ENCODE data around the gene DENND4B.
"Not testable (repeated sequence)": the region's sequence is repeated elsewhere in the genome, so short reads cannot be mapped to it uniquely, and the experiment has no call there.

The DENND4B gene

DNA sequence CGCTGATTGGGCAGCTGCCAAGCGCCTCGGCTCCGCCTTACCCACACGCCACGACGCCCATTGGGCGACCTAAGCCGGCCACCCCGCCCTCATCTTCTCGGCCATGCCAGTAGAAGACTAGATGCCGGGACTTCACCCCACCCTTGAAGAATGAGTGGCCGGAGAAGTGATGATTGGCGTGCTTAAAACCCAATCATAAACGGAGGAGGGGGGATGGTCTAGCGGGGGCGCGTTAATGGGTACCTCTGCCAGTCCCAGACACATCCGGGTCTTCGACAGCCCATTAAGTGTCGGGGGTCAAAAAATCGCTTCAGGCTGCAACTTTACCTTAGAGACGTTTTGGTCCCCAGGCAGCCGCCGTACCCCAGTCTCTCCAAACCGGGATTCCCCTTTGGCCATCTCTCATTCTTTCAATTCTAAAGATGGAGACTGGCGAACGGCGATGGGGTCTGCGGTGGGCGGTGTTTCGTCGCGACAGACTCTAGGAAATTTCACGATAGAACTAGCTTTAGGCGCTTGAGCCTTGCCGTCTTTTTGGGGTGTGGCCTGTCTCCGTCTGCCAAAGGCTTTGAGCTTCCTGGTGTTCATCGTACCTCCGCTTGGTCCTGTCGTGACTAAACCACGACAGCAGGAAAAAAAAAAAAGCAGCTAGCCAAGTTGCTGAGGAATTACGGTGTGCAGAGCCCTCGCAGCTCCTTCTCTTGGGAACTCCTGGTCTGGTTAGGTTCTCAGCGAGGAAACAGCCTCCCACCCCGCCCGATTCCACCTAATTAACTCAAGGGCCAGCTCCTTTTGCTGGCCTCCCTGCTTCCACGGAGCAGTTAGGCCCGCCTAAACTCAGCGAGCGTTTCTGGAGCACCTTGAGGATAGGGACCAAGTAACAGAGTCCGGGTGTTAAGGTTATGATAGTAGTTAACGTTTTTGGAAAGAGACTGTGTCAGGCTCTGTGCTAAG is 23.3 kb downstream of the DENND4B start, which contains the start of gene GATAD2B:
TSS of gene GATAD2B (minus strand) at position 1 of the 954 bp plus-strand sequence. CDS start 94,625 bp downstream, outside the sequence.
- DNase-seq: peak; percentile 100

DNA sequence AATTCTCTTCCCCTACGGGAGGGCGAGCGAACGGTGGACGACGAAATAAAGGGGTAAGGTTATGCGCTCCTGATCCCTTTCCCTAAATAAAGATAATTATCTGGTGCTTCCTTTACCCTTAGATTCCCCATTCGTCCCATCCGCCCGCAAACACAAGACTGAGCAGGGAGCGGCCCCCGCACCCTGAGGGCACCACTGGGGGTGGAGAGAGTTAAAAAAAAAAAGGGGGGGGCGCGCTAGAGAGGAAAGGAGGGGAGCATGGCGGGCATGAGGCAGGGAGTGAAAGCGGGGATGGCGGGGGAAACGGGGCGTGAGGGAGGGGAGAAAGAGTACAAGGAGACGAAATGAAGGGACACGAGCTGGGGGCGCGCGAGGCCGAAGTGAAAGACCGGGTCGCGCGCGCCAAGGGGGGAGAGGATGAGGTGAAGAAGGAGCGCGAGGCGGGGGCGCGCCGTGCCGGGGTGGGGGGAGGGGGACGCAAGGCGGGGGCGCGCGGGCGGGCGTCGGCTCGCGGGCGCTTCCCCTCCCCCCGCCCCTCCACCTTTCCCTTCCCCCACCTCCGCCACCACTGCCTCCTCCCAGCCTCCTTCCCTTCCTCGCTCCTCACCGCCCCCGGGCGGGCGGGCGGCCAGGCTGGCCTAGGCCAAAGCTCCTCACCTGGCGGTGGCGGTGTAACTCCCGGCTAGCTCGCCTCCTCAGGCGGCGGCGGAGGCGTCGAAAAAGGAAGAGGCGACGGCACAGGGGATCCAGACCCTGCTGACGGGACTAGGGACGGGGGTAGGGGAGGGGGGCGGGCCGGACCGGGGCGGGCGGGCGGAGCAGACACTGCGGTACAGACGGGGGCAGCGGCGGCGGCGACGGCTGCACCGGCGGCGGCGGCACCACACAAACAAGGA is 24.2 kb downstream of the DENND4B start:
- peak; percentile 45 for DNase-seq

DNA sequence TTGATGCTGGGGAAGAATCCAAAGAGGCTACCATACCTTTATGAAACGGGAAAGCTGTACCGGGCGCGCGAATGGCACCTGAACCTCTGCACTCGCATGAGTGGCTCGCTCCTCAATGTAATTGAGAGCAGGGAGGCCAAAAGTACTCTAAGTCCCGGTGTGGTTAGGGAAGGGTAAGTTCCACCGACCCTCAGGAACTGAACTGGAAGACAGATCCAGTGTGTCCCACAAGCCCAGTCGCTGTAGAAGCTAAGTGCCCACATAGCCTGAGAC is 24.8 kb downstream of the DENND4B start:
- peak; percentile 5 for DNase-seq

DNA sequence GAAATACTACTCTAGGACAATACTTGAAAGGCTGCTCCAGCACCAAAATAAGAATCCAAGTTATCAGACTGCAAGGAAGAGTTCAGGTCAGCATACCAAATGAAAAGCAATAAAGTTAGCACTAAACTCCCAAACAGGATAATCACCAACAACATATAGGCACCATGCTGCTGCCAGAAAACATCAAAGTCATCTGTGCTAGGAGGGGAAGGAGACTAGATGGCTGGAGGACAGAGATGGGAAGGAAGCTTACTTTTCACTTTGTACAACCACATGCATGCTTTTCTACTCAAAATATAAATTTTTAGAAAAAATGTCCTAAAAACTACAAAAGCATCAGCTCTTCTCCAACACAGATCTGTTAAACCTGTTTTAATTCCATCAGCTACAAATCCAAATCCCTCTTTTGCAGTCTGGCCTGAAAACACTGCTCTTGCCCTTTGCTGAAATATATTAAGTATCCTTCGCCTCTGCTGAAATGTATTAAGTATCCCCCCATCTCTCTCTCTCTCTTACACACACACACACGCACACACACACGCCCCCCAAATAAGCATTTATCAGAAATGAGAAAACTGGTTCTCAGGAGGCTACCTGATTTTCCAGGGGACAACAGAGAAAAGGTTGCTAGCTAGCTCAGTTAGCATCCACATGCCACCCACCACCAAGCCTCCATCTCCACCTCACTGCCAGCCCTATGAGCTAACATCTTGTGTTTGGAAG is 25.3 kb downstream of the DENND4B start:
- no peak for DNase-seq

DNA sequence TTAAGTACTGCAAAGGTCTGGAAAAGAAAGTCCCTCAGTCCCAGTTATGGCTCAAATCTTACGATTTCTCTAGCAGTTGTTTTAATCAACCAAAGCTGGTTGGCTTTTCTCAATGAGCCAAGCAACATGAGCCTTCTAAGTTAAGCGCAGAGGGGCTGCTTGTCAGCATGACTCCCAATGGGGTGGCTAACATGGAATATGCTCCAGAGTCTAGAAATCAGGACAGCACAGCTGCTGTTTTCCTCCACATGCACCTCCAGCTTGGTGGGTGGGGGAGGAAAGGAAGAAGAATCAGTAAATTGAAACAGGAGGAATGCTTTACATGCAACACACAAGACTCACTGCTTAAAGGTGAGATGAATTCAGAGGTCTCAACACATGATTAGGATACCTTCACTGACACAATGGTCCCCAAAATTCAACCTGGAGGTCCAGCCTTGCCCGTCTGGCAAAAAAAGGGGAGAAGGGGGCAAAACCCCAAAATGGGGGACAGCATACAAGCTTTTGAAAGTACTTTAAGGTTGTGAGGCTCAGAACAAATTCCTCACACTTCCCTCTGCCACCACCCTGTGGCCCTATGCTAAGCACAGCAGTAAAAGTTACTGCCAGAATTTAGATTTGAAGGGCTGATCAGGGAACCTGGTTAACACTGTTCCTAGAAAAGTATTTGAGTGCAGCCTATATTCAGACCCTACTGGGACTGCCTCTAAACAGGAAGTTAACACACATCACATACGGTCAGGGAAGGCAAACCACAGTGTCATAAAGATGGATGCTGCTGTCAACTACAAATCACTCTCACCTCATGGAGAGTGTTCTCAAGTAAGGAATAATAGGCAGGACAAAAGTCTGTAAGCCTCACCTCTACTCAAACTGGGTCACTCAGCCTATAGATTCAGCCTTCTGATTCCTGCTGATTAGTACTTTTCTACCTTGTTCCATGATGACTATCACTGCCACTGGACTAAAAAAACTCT is 26.4 kb downstream of the DENND4B start:
- DNase-seq: no peak

DNA sequence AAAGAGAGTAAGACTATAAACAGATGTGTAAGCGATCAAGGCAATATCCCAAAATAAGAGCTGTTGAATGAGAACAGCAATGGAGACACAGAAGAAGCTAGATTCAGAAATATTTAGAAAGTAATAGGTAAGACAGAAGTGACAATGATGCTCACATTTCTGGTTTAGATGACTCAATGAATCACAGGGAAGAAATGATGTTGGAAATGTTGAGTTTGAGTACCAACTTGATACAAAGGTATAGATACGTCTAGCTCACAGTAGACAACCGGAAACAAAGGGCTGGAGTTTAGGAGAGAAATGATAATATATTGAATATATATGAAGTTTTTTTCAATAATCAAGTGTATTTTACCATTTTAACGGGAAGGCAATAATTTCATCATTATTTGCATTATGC is 30.2 kb downstream of the DENND4B start:
- no peak for DNase-seq

DNA sequence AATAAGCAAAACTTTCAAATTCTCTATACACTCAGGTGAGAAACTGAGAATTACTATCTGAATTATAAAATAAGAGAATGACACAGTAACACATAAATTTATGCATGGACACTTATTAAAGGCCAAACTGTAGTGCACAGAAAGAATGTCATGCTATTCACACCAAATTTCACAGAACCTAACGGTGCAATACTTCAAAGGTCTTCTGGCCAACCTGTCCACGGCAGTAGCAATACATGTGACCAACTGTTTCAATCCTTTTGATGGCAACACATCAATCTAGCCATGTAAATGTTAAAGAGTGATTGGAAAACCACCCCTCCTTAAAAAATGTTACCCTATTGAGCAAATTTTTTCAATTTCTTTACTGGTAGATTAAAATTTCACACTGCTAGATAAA is 34.2 kb downstream of the DENND4B start:
- DNase-seq: no peak

DNA sequence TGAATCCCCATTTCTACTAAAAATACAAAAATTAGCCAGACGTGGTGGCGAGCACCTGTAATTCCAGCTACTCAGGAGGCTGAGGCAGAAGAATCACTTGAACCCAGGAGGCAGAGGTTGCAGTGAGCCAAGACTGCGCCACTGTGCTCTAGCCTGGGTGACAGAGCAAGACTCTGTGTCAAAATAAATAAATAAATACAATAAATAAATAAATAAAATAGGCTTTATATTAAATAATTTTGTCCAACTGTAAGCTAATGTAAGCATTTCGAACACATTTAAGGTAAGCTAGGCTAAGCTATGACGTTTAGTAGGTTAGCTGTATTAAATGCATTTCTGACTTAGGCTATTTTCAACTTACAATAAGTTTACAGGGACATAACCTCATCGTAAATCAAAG is 36.0 kb downstream of the DENND4B start:
- not testable (repeated sequence) for DNase-seq

DNA sequence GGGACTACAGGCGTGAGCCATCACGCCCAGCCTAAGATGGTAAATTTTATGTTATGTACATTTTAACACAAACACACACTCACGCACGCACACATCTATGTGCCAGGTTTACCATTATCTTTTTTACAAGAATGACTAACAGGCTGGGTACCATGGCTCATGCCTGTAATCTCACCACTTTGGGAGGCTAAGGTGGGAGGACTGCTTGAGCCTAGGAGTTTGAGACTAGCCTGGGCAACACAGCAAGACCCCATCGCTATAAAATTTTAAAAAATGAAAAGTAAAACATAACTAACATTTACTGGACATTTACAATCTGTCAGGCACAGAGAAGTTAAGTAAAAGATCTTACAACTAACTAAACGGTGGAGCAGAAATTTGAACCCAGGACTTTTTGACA is 38.4 kb downstream of the DENND4B start:
- DNase-seq: no peak

DNA sequence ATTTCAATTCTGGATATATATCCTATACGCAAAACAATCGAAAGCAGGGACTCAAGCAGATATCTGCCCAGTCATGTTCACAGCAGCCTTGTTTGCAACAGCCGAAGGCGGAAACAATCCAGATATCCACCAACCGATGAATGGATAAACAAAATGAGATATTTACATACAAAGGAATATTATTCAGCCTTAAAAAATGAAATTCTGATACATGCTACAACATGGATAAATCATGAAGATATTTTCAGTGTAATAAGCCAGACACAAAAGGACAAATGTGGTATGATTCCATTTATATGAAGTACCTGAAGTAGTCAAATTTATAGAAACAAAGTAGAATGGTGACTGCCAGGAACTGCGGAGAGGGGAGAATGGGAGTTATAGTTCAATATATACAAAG is 39.4 kb downstream of the DENND4B start:
- no peak for DNase-seq

DNA sequence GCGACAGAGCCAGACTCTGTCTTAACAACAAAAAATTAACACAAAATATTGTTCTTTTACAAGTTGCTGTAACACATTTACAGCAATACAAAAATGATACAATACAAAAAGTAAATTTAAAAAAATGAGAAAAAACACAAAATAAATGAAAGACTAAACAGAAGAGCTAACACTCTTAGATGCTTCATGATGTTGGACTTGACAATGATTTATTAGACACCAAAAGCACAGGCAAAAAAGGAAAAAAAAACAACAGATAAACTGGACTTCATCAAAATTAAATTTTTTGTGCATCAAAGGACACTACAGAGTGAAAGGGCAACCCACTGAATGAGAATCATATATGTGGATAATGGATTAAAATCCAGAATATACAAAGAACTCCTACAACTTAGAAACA is 40.1 kb downstream of the DENND4B start:
- no peak for DNase-seq

DNA sequence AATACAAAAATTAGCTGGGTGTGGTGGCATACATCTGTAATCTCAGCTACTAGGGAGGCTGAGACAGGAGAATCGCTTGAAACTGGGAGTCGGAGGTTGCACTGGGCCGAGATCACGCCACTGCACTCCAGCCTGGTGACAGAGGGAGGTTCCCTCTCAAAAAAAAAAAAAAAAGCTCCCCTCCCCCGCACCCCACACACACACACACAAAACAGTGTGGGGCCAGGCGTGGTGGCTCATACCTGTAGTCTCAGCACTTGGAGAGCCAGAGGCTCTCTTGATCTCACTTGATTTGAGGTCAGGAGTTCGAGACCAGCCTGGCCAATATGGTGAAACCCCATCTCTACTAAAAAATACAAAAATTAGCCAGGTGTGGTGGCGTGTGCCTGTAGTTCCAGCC is 40.6 kb downstream of the DENND4B start:
- not testable (repeated sequence) for DNase-seq

DNA sequence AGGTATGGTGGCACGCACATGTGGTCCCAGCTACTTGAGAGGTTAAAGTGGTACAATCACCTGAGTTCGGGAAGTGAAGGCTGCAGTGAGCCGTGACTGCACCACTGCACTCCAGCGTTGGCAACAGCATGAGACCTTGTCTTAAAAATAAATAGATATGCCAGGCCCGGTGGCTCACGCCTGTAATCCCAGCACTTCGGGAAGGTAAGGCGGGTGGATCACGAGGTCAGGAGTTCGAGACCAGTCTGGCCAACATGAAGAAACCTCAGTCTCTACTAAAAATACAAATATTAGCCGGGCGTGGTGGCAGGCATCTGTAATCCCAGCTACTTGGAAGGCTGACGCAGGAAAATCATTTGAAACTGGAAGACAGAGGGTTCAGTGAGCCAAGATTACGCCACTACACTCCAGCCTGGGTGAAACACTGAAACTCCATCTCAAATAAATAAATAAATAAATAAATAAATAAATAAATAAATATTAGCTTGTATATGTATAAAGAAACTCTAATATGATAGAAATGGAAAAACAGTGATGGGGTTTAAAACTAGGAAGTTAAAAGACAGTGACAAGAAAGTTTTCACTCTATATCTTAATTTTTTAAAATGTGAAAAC is 42.6 kb downstream of the DENND4B start:
- no peak for DNase-seq

DNA sequence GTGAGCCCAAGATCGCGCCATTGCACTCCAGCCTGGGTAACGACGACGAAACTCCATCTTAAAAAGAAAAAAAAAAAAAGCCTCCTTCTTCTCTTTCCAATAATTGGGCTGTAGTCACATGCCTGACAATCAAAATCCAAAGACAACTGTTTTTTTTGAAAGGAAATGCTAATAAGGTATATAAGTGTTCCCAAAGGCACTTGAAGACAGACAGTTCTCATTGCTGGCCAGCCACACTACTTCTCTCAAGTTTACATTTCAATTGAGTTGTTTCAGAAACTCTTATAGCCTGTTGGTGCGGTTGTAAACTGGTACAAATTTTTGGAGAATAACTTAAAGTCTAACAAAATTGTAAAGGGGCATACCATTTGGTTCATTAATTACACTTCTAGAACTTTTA is 47.0 kb downstream of the DENND4B start:
- no peak for DNase-seq

DNA sequence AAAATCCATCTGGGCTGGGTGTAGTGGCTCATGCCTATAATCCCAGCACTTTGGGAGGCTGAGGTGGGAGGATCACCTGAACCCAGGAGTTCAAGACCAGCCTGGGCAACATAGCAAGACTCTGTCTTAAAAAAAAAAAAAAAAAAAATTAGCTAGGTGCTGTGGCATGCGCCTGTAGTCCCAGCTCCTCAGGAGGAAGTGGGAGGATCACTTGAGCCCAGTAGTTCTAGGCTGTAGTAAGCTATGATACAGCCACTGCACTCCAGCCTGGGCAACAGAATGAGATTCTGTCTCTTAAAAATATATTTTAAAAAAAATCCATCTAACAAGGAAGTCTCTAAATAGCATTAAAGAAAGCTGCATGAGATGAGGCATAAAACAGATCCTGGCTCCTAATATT is 50.7 kb downstream of the DENND4B start:
- DNase-seq: not testable (repeated sequence)

DNA sequence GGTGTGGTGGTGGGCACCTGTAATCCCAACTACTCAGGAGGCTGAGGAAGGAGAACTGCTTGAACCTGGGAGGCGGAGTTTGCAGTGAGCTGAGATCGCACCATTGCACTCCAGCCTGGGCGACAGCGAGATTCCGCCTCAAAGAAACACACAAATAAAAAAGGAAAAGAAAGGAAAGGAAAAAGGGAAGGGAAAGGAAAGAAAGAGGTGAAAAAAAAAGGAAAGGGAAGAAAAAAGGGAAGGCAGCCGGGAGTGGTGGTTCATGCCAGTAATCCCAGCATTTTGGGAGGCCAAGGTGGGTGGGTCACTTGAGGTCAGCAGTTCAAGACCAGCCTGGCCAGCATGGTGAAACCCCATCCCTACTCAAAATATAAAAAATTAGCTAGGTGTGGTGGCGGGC is 55.5 kb downstream of the DENND4B start:
- DNase-seq: not testable (repeated sequence)

DNA sequence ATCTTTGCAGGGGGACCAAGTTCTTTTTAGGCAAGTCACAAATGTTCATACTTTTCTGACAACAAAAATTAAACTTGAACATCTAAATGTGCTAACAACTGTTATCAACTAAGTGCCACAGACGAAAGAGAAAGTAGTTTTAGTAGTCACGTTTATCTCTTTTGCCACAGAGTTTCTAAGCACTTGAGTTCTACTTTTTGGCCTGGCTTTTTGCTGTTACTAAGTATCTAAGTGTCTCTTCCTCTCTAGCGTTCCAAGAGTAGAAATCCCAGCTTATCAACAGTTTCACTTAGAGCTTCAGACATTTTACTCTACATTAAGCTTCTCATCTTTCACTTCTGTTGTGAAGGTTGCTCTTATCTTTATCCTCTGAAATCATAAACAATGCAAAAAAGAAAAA is 58.0 kb downstream of the DENND4B start:
- DNase-seq: no peak

DNA sequence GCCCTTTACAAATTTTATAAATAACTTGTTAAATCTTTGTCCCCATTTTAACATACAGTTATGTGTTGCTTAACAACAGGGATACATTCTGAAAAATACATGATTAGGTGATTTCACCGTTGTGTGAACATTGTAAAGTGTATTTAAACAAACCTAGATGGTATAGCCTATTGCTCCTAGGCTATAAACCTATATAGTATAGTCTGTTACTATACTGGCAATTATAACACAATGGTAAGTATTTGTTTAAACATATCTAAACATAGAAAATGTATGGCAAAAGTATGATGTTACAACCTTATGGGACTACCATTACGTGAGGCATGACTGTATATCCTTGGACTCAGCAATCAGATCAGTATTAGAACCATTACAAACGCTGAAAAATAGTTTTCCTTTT is 60.4 kb downstream of the DENND4B start:
- no peak for DNase-seq

DNA sequence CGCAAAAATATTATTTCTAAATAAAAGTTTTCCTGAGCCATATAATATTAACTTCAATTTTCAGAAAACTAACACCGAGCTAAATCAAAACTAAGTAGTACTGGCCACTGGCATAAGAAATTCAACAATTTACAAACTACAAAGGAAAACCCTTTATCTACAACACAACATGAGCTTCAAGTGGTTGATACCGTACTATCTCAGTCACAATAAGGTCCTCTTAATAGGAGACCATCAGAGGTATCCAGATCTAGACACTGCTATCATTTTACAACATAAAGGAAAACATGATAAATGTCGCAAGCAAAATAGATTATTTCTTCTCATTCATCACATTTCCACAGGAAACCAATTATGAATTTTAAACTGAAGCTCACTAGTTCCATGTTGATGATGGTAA is 63.3 kb downstream of the DENND4B start:
- no peak for DNase-seq

DNA sequence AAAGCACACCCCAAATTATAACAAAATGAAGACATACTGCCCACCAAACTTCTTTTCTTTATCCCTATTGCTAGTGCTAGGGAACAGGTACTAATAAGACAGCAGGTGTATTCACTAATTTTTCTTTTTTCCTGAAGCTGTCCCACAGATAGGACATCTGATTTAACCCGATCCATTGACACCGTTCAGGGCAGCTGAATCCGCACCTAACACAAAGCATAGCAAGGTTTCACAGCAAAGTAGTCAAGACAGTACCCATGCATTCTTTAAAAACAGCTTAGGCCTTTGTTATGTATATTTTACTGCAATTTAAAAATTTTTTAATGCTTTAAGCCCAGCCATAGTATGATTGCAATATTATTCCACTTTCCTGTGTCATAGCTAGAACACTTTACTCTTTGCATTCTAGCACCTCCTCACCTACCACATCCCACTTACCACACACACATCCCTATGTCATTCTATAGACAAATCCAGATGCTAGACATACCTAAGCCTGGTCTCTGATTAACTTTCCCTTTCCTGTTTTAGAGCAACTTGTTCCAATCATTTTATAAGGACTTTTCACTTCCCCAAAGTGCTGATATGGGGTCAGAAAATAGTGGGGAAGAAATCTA is 64.1 kb downstream of the DENND4B start:
- DNase-seq: no peak

DNA sequence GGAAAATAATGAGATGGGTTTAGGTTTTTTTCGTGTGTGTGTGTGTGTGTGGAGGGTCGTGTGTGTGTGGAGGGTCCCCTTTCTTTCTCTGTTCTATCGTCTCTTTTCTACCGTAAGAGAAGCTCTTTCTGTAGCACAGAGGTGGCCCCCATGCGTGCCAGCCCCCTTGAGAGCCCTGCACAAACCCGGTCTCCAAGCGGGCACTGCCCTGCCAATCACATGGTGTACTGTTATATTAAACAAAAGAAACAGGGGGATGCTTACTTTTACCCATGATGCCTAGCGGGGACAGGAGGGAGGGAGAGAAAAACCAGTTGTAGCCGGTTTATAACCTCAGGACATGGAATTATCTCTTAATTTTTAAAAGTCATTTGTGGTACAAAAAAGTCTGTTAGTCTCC is 64.8 kb downstream of the DENND4B start:
- peak; percentile 94 for DNase-seq

Data from NCI-H1105 (cell line).